Stomach (tissue), 9 donors: ENCODE measurements around the gene CHN1. TPM values are rescaled to one million over a fixed set of nuclear protein-coding genes. Genes with fewer than 3 reads are reported as not detected.

ENCODE experiments used
- DNase-seq, 2 donors: peaks; one replicate each; pipeline versions ENCODE4 v3.0.0 to v3.0.0-alpha.2; 2013 to 2019
- H3K27ac ChIP-seq, 5 donors: fragments of 200-600 bp in 4 of 5; sonication (generic) in 4 of 5; one replicate each; pipeline ENCODE4 v1.5.1; 2013 to 2019; ENCODE audit warnings: mild to moderate bottlenecking in 1 of 5, moderate library complexity in 1 of 5
- H3K27me3 ChIP-seq, 3 donors: fragments of 200-600 bp; sonication (generic); one replicate each; pipeline ENCODE4 v1.5.1; 2017 to 2019; ENCODE audit warnings: mixed run types in 1 of 3
- H3K36me3 ChIP-seq, 4 donors: fragments of 200-600 bp; sonication (generic); 1 replicate in 3 of 4; 2 replicates in 1 of 4; pipeline ENCODE4 v1.5.1; 2016 to 2019
- H3K4me1 ChIP-seq, 4 donors: fragments of 200-600 bp; sonication (generic); one replicate each; pipeline ENCODE4 v1.5.1; 2016 to 2019
- H3K4me3 ChIP-seq, 4 donors: fragments of 200-600 bp; sonication (generic) in 3 of 4; one replicate each; pipeline ENCODE4 v1.5.1; 2016 to 2019; ENCODE audit warnings: mild to moderate bottlenecking in 1 of 4
- H3K9me3 ChIP-seq, 4 donors: fragments of 200-600 bp; sonication (generic); one replicate each; pipeline ENCODE4 v1.5.1; 2016 to 2019
- CTCF ChIP-seq, 7 experiments: fragments of 450-650 bp in 4 of 7; fragments of 200-600 bp in 3 of 7; sonication (generic) in 3 of 7; IDR thresholded peaks; one replicate each; pipeline ENCODE4 v1.5.1; 2016 to 2019; ENCODE audit warnings: antibody characterized with exemption in 7 of 7, control low read depth in 2 of 7, mild to moderate bottlenecking in 1 of 7
- EP300 ChIP-seq: sonication (generic); formaldehyde crosslinking; IDR thresholded peaks from one replicate; pipeline ENCODE4 v1.6.1; 2017; ENCODE audit warnings: antibody characterized with exemption
- POLR2A ChIP-seq, 4 donors: fragments of 450-650 bp; IDR thresholded peaks; one replicate each; pipeline ENCODE4 v1.6.1; 2016; ENCODE audit warnings: antibody characterized with exemption in 4 of 4, control low read depth in 2 of 4, mild to moderate bottlenecking in 1 of 4, moderate library complexity in 1 of 4
- POLR2AphosphoS5 ChIP-seq, 3 donors: sonication (generic); formaldehyde crosslinking; IDR thresholded peaks; one replicate each; pipeline ENCODE4 v1.6.1; 2016; ENCODE audit warnings: antibody characterized with exemption in 3 of 3
- WGBS, 5 donors: extraction: QIAGEN DNeasy Blood & Tissue Kit in 3 of 5; methylation state at CpG; one replicate each; pipeline versions ENCODE4 v1.1.5 to v1.1.7; 2013 to 2018; 5-methylcytosine and 5-hydroxymethylcytosine counted together
- intact Hi-C: fragments of 100-400 bp; cut with DNase I; formaldehyde crosslinking; loops from one replicate; pipeline ENCODE4 v1.15.1; 2023; ENCODE audit warnings: low total_unique reads
- polyA plus RNA-seq, 3 donors: library from polyadenylated mRNA; stranded (reverse); fragments of 200-250 nt; gene quantifications; one replicate each; pipeline ENCODE4 v1.2.3, GENCODE V29; 2013
- total RNA-seq, 5 donors: library from RNA; depleted of rRNA; stranded (reverse); fragments of >200 nt; gene quantifications; one replicate each; pipeline versions ENCODE4 v1.1.0 to v1.2.3, GENCODE V29; 2014 to 2016
- donor health status: healthy with polysubstance abuse.
- donor health status: Bipolar disorder and iron deficiency.
- donor health status: healthy.

CHN1 gene
- total and polyA plus RNA-seq, 8 donors, result 2.3 to 50.9 (median 12.2) TPM; not detected in 1

- Histone ChIP-seq H3K27me3 (peaks cover 0 to 8% (median 0%) of the 10 kb centered on the region in 3 donors), H3K27ac (no peak overlapping the region), H3K4me3 (no peak overlapping the region), H3K36me3 (no peaks in the 10 kb centered on the region), H3K9me3 (no peaks in the 10 kb centered on the region), H3K4me1 (no peaks in the 10 kb centered on the region)
- TF ChIP-seq POLR2AphosphoS5 (IDR thresholded peaks at IDR 0.05) (no peak), CTCF (IDR thresholded peaks at IDR 0.05) (no peak), POLR2A (IDR thresholded peaks at IDR 0.05) (no peak), EP300 (no peak)
- intact Hi-C loops, result no loop called here
- no peak for DNase-seq
- WGBS, 5 donors, result 37 to 54% (median 48%) methylated on average over 5 of the region's 5 CpGs
Observed at GRCh38 chr2:174762464-174762863, 242.7 kb downstream of the CHN1 start.

- Histone ChIP-seq H3K4me1 (no peaks in the 10 kb centered on the region), H3K4me3 (no peak overlapping the region), H3K27ac (no peak overlapping the region), H3K27me3 (peaks cover 0 to 4% (median 0%) of the 10 kb centered on the region in 3 donors), H3K36me3 (no peaks in the 10 kb centered on the region), H3K9me3 (no peaks in the 10 kb centered on the region)
- intact Hi-C loops, result no loop called here
- TF ChIP-seq POLR2AphosphoS5 (IDR thresholded peaks at IDR 0.05) (no peak), POLR2A (IDR thresholded peaks at IDR 0.05) (no peak), CTCF (IDR thresholded peaks at IDR 0.05) (no peak), EP300 (no peak)
- no peak for DNase-seq
Observed at GRCh38 chr2:174761837-174762236, 243.3 kb downstream of the CHN1 start.

- Histone ChIP-seq H3K36me3 (no peaks in the 10 kb centered on the region), H3K4me3 (no peak overlapping the region), H3K9me3 (no peaks in the 10 kb centered on the region), H3K4me1 (no peaks in the 10 kb centered on the region), H3K27me3 (peaks cover 0 to 4% (median 0%) of the 10 kb centered on the region in 3 donors), H3K27ac (no peak overlapping the region)
- intact Hi-C loops, result no loop called here
- WGBS, 5 donors, result 87 to 96% (median 93%) methylated on average over 5 of the region's 5 CpGs
- TF ChIP-seq EP300 (no peak), POLR2AphosphoS5 (IDR thresholded peaks at IDR 0.05) (no peak), CTCF (IDR thresholded peaks at IDR 0.05) (no peak), POLR2A (IDR thresholded peaks at IDR 0.05) (no peak)
- DNase-seq, result no peak
Observed at GRCh38 chr2:174760845-174761473, 244.2 kb downstream of the CHN1 start.

- peak in 1 of 2 donors; percentile 27 for DNase-seq
- TF ChIP-seq EP300, result no peak
- TF ChIP-seq CTCF (IDR thresholded peaks at IDR 0.05), result no peak
- no peak for TF ChIP-seq POLR2AphosphoS5 (IDR thresholded peaks at IDR 0.05)
- no peak for TF ChIP-seq POLR2A (IDR thresholded peaks at IDR 0.05)
- Histone ChIP-seq H3K27me3 (no peaks in the 10 kb centered on the region), H3K36me3 (no peaks in the 10 kb centered on the region), H3K27ac (no peak overlapping the region), H3K4me3 (no peak overlapping the region), H3K4me1 (no peaks in the 10 kb centered on the region), H3K9me3 (no peaks in the 10 kb centered on the region)
- intact Hi-C loops, result no loop called here
- WGBS, 5 donors, result 72 to 85% (median 74%) methylated on average over 10 to 11 of the region's 11 CpGs
Observed at GRCh38 chr2:174759381-174760065, 245.7 kb downstream of the CHN1 start.
